Left lung (tissue), 10 donors: Measurements from ENCODE around the gene TSHZ2. TPM values are rescaled to one million over a fixed set of nuclear protein-coding genes. Genes with fewer than 3 reads are reported as not detected.

Source experiments
- ATAC-seq: fragments of 200-7000 bp; cut with Tn5 transposase; one replicate; pipeline ENCODE4 v1.9.1; 2020; ENCODE audit warnings: moderate library complexity
- DNase-seq, 4 donors: peaks; one replicate each; pipeline ENCODE4 v3.0.0-alpha.2; 2013 to 2020
- H3K27ac ChIP-seq, 2 donors: fragments of 200-600 bp; sonication (generic) in 1 of 2; one replicate each; pipeline versions ENCODE4 v1.5.0 to v1.8.0; 2020 to 2021
- H3K27me3 ChIP-seq, 2 donors: fragments of 200-600 bp; sonication (generic) in 1 of 2; one replicate each; pipeline versions ENCODE4 v1.5.0 to v1.8.0; 2020 to 2021
- H3K36me3 ChIP-seq, 2 donors: fragments of 200-600 bp; sonication (generic) in 1 of 2; one replicate each; pipeline versions ENCODE4 v1.5.0 to v1.8.0; 2020 to 2021
- H3K4me1 ChIP-seq, 2 donors: fragments of 200-600 bp; one replicate each; pipeline ENCODE4 v1.8.0; 2021
- H3K4me3 ChIP-seq, 2 donors: fragments of 200-600 bp; sonication (generic) in 1 of 2; one replicate each; pipeline versions ENCODE4 v1.5.0 to v1.8.0; 2020 to 2021; ENCODE audit warnings: mild to moderate bottlenecking in 1 of 2
- H3K9me3 ChIP-seq, 2 donors: fragments of 200-600 bp; sonication (generic) in 1 of 2; one replicate each; pipeline versions ENCODE4 v1.5.0 to v1.8.0; 2020 to 2021
- CTCF ChIP-seq, 2 donors: fragments of 200-600 bp; sonication (generic) in 1 of 2; IDR thresholded peaks; one replicate each; pipeline versions ENCODE4 v1.5.0 to v1.8.0; 2021; ENCODE audit warnings: antibody characterized with exemption in 2 of 2
- intact Hi-C, 2 donors: fragments of 100-400 bp; cut with DNase I; formaldehyde crosslinking; loops; one replicate each; pipeline versions ENCODE4 v1.11.2 to v1.14.2; 2022
- polyA plus RNA-seq, 6 donors: library from polyadenylated mRNA; unstranded; fragments of 120-200 nt; gene quantifications; one replicate each; pipeline ENCODE4 v1.2.1, GENCODE V29; 2013; ENCODE audit not compliant: insufficient read length in 6 of 6
- total RNA-seq, 2 donors: library from RNA; stranded (reverse); fragmentation: NEBNext Ultra II Directional; extraction: Animal tissue kit (Norgen Biotek cat#: 25700); gene quantifications; one replicate each; pipeline ENCODE4 v1.2.1, GENCODE V29; 2021
- donor health status: DM: no; HTN: yes; CAD: no.
- donor health status: DM: no; HTN: no; CAD: no.

TSHZ2 gene
- total and polyA plus RNA-seq, 8 donors = 7.6 to 20.7 (median 13.9) TPM

- Histone ChIP-seq H3K4me1 (no peaks in the 10 kb centered on the region), H3K4me3 (no peak overlapping the region), H3K9me3 (no peaks in the 10 kb centered on the region), H3K36me3 (no peaks in the 10 kb centered on the region), H3K27me3 (no peaks in the 10 kb centered on the region), H3K27ac (no peak overlapping the region)
- intact Hi-C loops = no loop called here
- no peak for TF ChIP-seq CTCF (IDR thresholded peaks at IDR 0.05)
- ATAC-seq (no peak), DNase-seq (no peak)
These were observed 409.6 kb downstream of the TSHZ2 start for GRCh38 chr20:53381568-53382262.

- TF ChIP-seq CTCF (IDR thresholded peaks at IDR 0.05) = no peak
- H3K27me3 ChIP-seq = no peaks in the 10 kb centered on the region
- intact Hi-C loops = no loop called here
- H3K36me3 ChIP-seq = no peaks in the 10 kb centered on the region
- no peaks in the 10 kb centered on the region for H3K4me1 ChIP-seq
- ATAC-seq (no peak), DNase-seq (no peak)
- no peak overlapping the region for H3K27ac ChIP-seq
- H3K4me3 ChIP-seq = no peak overlapping the region
- H3K9me3 ChIP-seq = no peaks in the 10 kb centered on the region
These were observed 410.2 kb downstream of the TSHZ2 start for GRCh38 chr20:53382263-53382844.

GRCh38 chr20:53383916-53384315 lies 411.8 kb downstream of the TSHZ2 start:
- intact Hi-C loops = no loop called here
- no peak overlapping the region for H3K27ac ChIP-seq
- ATAC-seq (no peak), DNase-seq (no peak)
- H3K36me3 ChIP-seq = no peaks in the 10 kb centered on the region
- no peak overlapping the region for H3K4me3 ChIP-seq
- H3K9me3 ChIP-seq = no peaks in the 10 kb centered on the region
- no peaks in the 10 kb centered on the region for H3K27me3 ChIP-seq
- TF ChIP-seq CTCF (IDR thresholded peaks at IDR 0.05) = no peak
- no peaks in the 10 kb centered on the region for H3K4me1 ChIP-seq

GRCh38 chr20:53384392-53384791 lies 412.2 kb downstream of the TSHZ2 start:
- Histone ChIP-seq H3K27ac (no peak overlapping the region), H3K9me3 (no peaks in the 10 kb centered on the region), H3K27me3 (no peaks in the 10 kb centered on the region), H3K4me1 (no peaks in the 10 kb centered on the region), H3K36me3 (no peaks in the 10 kb centered on the region), H3K4me3 (no peak overlapping the region)
- no peak for ATAC-seq
- intact Hi-C loops = no loop called here
- no peak for DNase-seq
- no peak for TF ChIP-seq CTCF (IDR thresholded peaks at IDR 0.05)

GRCh38 chr20:53385941-53386767 lies 414.0 kb downstream of the TSHZ2 start:
- no peaks in the 10 kb centered on the region for H3K4me1 ChIP-seq
- DNase-seq (no peak), ATAC-seq (no peak)
- no peak overlapping the region for H3K27ac ChIP-seq
- H3K36me3 ChIP-seq = no peaks in the 10 kb centered on the region
- intact Hi-C loops = no loop called here
- H3K4me3 ChIP-seq = no peak overlapping the region
- H3K27me3 ChIP-seq = no peaks in the 10 kb centered on the region
- no peaks in the 10 kb centered on the region for H3K9me3 ChIP-seq
- no peak for TF ChIP-seq CTCF (IDR thresholded peaks at IDR 0.05)
